Upper lobe of left lung (tissue), 4 donors: ENCODE measurements around the gene HBD.

Experiments used
- EP300 ChIP-seq, 4 donors: sonication (generic); formaldehyde crosslinking; IDR thresholded peaks; one replicate each; pipeline ENCODE4 v1.5.1; 2017; ENCODE audit warnings: antibody characterized with exemption in 4 of 4, control low read depth in 2 of 4
- POLR2A ChIP-seq, 4 donors: fragments of 450-650 bp; IDR thresholded peaks; one replicate each; pipeline ENCODE4 v1.5.1; 2016 to 2017; ENCODE audit warnings: antibody characterized with exemption in 4 of 4, mild to moderate bottlenecking in 2 of 4
- TF ChIP-seq, protein P1 (sequence below), 6 experiments: fragments of 450-650 bp in 4 of 6; fragments of 200-600 bp in 2 of 6; sonication (generic) in 2 of 6; IDR thresholded peaks; one replicate each; pipeline ENCODE4 v1.5.1; 2016 to 2019; ENCODE audit warnings: antibody characterized with exemption in 6 of 6

DNA sequence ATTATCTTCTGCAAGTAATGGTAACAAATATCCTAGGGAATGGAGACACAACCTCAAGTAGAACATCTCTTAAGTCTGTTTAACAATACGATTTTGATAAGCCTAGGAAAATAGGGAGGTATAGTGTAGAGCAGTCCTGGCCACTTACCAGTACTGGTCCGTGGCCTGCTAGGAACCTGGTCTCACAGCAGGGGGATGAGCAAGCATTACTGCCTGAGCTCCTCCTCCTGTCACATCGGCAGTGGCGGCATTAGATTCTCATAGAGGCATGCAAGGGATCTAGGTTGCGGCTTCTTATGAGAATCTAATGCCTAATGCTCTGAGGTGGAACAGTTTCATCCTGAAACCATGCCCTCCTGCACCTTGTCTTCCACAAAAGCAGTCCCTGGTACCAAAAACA lies 38.2 kb downstream of the HBD start:
- TF ChIP-seq, protein P1, sequence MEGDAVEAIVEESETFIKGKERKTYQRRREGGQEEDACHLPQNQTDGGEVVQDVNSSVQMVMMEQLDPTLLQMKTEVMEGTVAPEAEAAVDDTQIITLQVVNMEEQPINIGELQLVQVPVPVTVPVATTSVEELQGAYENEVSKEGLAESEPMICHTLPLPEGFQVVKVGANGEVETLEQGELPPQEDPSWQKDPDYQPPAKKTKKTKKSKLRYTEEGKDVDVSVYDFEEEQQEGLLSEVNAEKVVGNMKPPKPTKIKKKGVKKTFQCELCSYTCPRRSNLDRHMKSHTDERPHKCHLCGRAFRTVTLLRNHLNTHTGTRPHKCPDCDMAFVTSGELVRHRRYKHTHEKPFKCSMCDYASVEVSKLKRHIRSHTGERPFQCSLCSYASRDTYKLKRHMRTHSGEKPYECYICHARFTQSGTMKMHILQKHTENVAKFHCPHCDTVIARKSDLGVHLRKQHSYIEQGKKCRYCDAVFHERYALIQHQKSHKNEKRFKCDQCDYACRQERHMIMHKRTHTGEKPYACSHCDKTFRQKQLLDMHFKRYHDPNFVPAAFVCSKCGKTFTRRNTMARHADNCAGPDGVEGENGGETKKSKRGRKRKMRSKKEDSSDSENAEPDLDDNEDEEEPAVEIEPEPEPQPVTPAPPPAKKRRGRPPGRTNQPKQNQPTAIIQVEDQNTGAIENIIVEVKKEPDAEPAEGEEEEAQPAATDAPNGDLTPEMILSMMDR (IDR thresholded peaks at IDR 0.05): no peak
- TF ChIP-seq POLR2A (IDR thresholded peaks at IDR 0.05) (no peak), EP300 (IDR thresholded peaks at IDR 0.05) (no peak)
